ENCODE measurements around the gene PHF21A.

Gene PHF21A

GRCh38 chr11:46003572-46003971 is 117.7 kb downstream of the PHF21A start:
- TF ChIP-seq YY1 (IDR thresholded peaks at IDR 0.05; ENCODE audit: insufficient read depth, insufficient read length) (no peak), ZNF274 (IDR thresholded peaks at IDR 0.05; ENCODE audit: low read depth, low read length) (no peak), SUZ12 (IDR thresholded peaks at IDR 0.05; ENCODE audit: extremely low read depth, insufficient read depth, insufficient read length) (no peak)
- Histone ChIP-seq H3K36me3 (ENCODE audit: insufficient read depth, insufficient read length, low read length) (no peaks in the 10 kb centered on the region), H3K4me3 (ENCODE audit: insufficient read length, low read depth) (no peak overlapping the region), H3K9me3 (ENCODE audit: insufficient read depth, low read length) (no peaks in the 10 kb centered on the region), H3K9ac (ENCODE audit: insufficient read length, low read depth) (no peak overlapping the region), H3K4me1 (ENCODE audit: insufficient read depth, insufficient read length) (no peaks in the 10 kb centered on the region), H3K27me3 (ENCODE audit: insufficient read depth, insufficient read length) (no peaks in the 10 kb centered on the region)
- no peak for DNase-seq (ENCODE audit: low read depth, low spot score)

- Histone ChIP-seq H3K9me3 (ENCODE audit: insufficient read depth, low read length) (no peaks in the 10 kb centered on the region), H3K4me3 (ENCODE audit: insufficient read length, low read depth) (no peak overlapping the region), H3K36me3 (ENCODE audit: insufficient read depth, insufficient read length, low read length) (no peaks in the 10 kb centered on the region), H3K9ac (ENCODE audit: insufficient read length, low read depth) (no peak overlapping the region), H3K4me1 (ENCODE audit: insufficient read depth, insufficient read length) (no peaks in the 10 kb centered on the region), H3K27me3 (ENCODE audit: insufficient read depth, insufficient read length) (no peaks in the 10 kb centered on the region)
- DNase-seq (ENCODE audit: low read depth, low spot score) = no peak
- TF ChIP-seq SUZ12 (IDR thresholded peaks at IDR 0.05; ENCODE audit: extremely low read depth, insufficient read depth, insufficient read length) = no peak
- no peak for TF ChIP-seq ZNF274 (IDR thresholded peaks at IDR 0.05; ENCODE audit: low read depth, low read length)
- TF ChIP-seq YY1 (IDR thresholded peaks at IDR 0.05; ENCODE audit: insufficient read depth, insufficient read length) = no peak
Measured at GRCh38 chr11:46002189-46002588, 119.1 kb downstream of the PHF21A start.

- H3K27me3 ChIP-seq (ENCODE audit: insufficient read depth, insufficient read length) = no peaks in the 10 kb centered on the region
- H3K9me3 ChIP-seq (ENCODE audit: insufficient read depth, low read length) = no peaks in the 10 kb centered on the region
- no peaks in the 10 kb centered on the region for H3K36me3 ChIP-seq (ENCODE audit: insufficient read depth, insufficient read length, low read length)
- H3K9ac ChIP-seq (ENCODE audit: insufficient read length, low read depth) = no peak overlapping the region
- peak; percentile 83 for DNase-seq (ENCODE audit: low read depth, low spot score)
- TF ChIP-seq YY1 (IDR thresholded peaks at IDR 0.05; ENCODE audit: insufficient read depth, insufficient read length) (no peak), ZNF274 (IDR thresholded peaks at IDR 0.05; ENCODE audit: low read depth, low read length) (no peak)
- no peak overlapping the region for H3K4me3 ChIP-seq (ENCODE audit: insufficient read length, low read depth)
- H3K4me1 ChIP-seq (ENCODE audit: insufficient read depth, insufficient read length) = no peaks in the 10 kb centered on the region
Measured at GRCh38 chr11:46001448-46001914, 119.8 kb downstream of the PHF21A start.

DNA sequence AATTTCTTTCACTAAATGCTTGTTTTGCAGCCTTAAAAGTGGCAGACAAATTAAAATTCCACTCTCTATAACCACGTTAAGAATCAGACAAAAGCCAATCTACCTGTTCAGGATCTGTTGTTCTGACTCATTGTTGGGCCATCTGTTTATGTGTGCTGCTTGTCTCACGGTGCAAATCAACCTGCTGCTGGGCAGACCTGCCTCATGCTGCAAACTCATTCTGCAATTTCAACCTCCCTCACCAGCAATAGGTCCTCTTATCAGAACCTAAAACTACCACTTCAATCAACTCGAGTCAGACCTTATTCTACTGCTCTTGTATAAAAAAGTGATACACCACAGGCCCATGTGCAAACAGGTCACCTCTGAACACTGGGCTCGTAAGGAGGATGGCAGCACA is 123.7 kb downstream of the PHF21A start:
- DNase-seq (ENCODE audit: low read depth, low spot score) = no peak
- Histone ChIP-seq H3K4me1 (ENCODE audit: insufficient read depth, insufficient read length) (peaks cover 3% of the 10 kb centered on the region), H3K36me3 (ENCODE audit: insufficient read depth, insufficient read length, low read length) (no peaks in the 10 kb centered on the region), H3K9me3 (ENCODE audit: insufficient read depth, low read length) (no peaks in the 10 kb centered on the region), H3K27me3 (ENCODE audit: insufficient read depth, insufficient read length) (no peaks in the 10 kb centered on the region), H3K4me3 (ENCODE audit: insufficient read length, low read depth) (no peak overlapping the region), H3K9ac (ENCODE audit: insufficient read length, low read depth) (no peak overlapping the region)
- TF ChIP-seq SUZ12 (IDR thresholded peaks at IDR 0.05; ENCODE audit: extremely low read depth, insufficient read depth, insufficient read length) (no peak), ZNF274 (IDR thresholded peaks at IDR 0.05; ENCODE audit: low read depth, low read length) (no peak), YY1 (IDR thresholded peaks at IDR 0.05; ENCODE audit: insufficient read depth, insufficient read length) (no peak)

- no peaks in the 10 kb centered on the region for H3K36me3 ChIP-seq (ENCODE audit: insufficient read depth, insufficient read length, low read length)
- H3K4me1 ChIP-seq (ENCODE audit: insufficient read depth, insufficient read length) = peaks cover 3% of the 10 kb centered on the region
- H3K9me3 ChIP-seq (ENCODE audit: insufficient read depth, low read length) = no peaks in the 10 kb centered on the region
- DNase-seq (ENCODE audit: low read depth, low spot score) = no peak
- no peak overlapping the region for H3K4me3 ChIP-seq (ENCODE audit: insufficient read length, low read depth)
- TF ChIP-seq YY1 (IDR thresholded peaks at IDR 0.05; ENCODE audit: insufficient read depth, insufficient read length) (no peak), ZNF274 (IDR thresholded peaks at IDR 0.05; ENCODE audit: low read depth, low read length) (no peak), SUZ12 (IDR thresholded peaks at IDR 0.05; ENCODE audit: extremely low read depth, insufficient read depth, insufficient read length) (no peak)
- no peaks in the 10 kb centered on the region for H3K27me3 ChIP-seq (ENCODE audit: insufficient read depth, insufficient read length)
- H3K9ac ChIP-seq (ENCODE audit: insufficient read length, low read depth) = no peak overlapping the region
Measured at GRCh38 chr11:45995342-45995734, 125.9 kb downstream of the PHF21A start.

GRCh38 chr11:45994371-45995341 is 126.6 kb downstream of the PHF21A start:
- Histone ChIP-seq H3K4me1 (ENCODE audit: insufficient read depth, insufficient read length) (peaks cover 3% of the 10 kb centered on the region), H3K27me3 (ENCODE audit: insufficient read depth, insufficient read length) (no peaks in the 10 kb centered on the region), H3K9me3 (ENCODE audit: insufficient read depth, low read length) (no peaks in the 10 kb centered on the region), H3K4me3 (ENCODE audit: insufficient read length, low read depth) (no peak overlapping the region), H3K36me3 (ENCODE audit: insufficient read depth, insufficient read length, low read length) (no peaks in the 10 kb centered on the region), H3K9ac (ENCODE audit: insufficient read length, low read depth) (peak overlapping the region; percentile 8)
- peak; percentile 76 for DNase-seq (ENCODE audit: low read depth, low spot score)
- TF ChIP-seq YY1 (IDR thresholded peaks at IDR 0.05; ENCODE audit: insufficient read depth, insufficient read length) (no peak), ZNF274 (IDR thresholded peaks at IDR 0.05; ENCODE audit: low read depth, low read length) (no peak), SUZ12 (IDR thresholded peaks at IDR 0.05; ENCODE audit: extremely low read depth, insufficient read depth, insufficient read length) (no peak)

DNA sequence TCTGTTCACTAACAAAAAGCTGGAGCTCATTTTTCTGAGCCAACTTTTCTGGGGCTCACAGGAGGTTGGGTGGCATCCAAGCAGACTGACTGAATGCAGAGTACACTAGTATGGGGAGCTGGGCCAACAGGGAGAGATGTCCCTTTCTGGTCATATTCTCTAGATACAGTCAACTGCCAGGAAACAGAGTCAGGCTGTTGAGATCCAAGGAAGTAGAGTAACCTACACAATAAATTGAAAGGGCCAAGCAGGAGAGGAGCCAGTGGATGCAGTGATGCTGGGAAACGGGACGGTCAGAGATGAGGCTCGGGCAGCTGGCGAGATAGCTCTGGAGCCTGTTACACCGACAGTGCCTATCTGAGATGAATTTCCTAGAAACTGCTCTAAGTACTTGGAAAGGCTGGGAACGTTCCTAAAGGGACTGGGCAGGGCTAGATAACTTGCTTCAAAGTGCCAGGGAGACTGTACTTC is 127.7 kb downstream of the PHF21A start:
- Histone ChIP-seq H3K27me3 (ENCODE audit: insufficient read depth, insufficient read length) (no peaks in the 10 kb centered on the region), H3K9ac (ENCODE audit: insufficient read length, low read depth) (peak overlapping the region; percentile 23), H3K4me3 (ENCODE audit: insufficient read length, low read depth) (no peak overlapping the region), H3K36me3 (ENCODE audit: insufficient read depth, insufficient read length, low read length) (no peaks in the 10 kb centered on the region), H3K4me1 (ENCODE audit: insufficient read depth, insufficient read length) (peaks cover 3% of the 10 kb centered on the region), H3K9me3 (ENCODE audit: insufficient read depth, low read length) (no peaks in the 10 kb centered on the region)
- TF ChIP-seq SUZ12 (IDR thresholded peaks at IDR 0.05; ENCODE audit: extremely low read depth, insufficient read depth, insufficient read length) (no peak), ZNF274 (IDR thresholded peaks at IDR 0.05; ENCODE audit: low read depth, low read length) (no peak), YY1 (IDR thresholded peaks at IDR 0.05; ENCODE audit: insufficient read depth, insufficient read length) (no peak)
- DNase-seq (ENCODE audit: low read depth, low spot score) = no peak
